Dendritic cell treated with granulocyte-macrophage colony-stimulating factor and Interleukin-4, amounts not matched to agents 40 ng/mL and 50 ng/mL, for 4 days (primary cell): ENCODE results near the gene FAM114A1.
"Not testable (repeated sequence)": the region's sequence is repeated elsewhere in the genome, so short reads cannot be mapped to it uniquely, and the experiment has no call there.

ENCODE experiments used
- H3K27ac Mint-ChIP-seq: one replicate; pipeline ENCODE4 v1.8.0; 2022; ENCODE audit warnings: mild to moderate bottlenecking, mixed read lengths
- H3K27me3 Mint-ChIP-seq: one replicate; pipeline ENCODE4 v1.8.0; 2022; ENCODE audit warnings: mild to moderate bottlenecking, mixed read lengths
- H3K36me3 Mint-ChIP-seq: one replicate; pipeline ENCODE4 v1.8.0; 2022; ENCODE audit warnings: low read depth, mixed read lengths
- H3K4me1 Mint-ChIP-seq: one replicate; pipeline ENCODE4 v1.8.0; 2022; ENCODE audit warnings: low read depth, mixed read lengths
- H3K4me3 Mint-ChIP-seq: one replicate; pipeline ENCODE4 v1.8.0; 2022; ENCODE audit warnings: mild to moderate bottlenecking, moderate library complexity, mixed read lengths
- H3K9me3 Mint-ChIP-seq: one replicate; pipeline ENCODE4 v1.8.0; 2022; ENCODE audit warnings: mixed read lengths
- intact Hi-C: fragments of 100-400 bp; cut with micrococcal nuclease; formaldehyde crosslinking; loops from one replicate; pipeline ENCODE4 v1.15.0; 2022

The FAM114A1 gene

DNA sequence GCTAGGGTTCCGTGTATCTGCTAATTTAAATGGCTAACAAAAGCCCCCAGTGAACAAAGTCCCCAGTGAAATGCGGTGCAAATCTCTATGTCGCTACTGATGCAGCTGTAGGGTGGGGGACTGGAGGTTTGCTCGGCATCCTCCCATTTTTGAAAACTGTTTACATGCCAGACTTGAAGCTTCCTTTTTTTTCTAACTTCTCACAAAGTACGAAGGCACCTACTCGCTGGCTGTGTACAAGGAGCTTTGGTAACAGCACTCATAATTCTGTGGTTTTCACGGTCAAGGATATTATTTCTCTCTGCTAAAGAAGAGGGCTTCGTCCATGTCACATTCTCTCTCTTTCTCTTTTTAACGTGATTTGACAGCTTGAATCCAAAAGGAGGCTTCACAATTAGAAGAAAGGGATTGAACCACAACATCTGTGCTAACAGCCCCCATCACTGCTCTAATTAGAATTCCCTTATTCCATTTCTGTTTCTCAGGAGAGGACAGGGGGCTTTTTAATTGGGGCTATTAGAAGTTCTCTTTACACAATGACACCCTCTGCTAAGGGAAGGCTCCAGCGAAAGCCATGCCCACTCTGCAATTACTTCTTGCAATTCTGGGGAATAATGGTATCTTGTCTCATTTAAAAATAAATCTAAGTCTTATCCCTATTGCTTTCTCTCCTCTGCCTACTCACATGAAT lies 117.9 kb downstream of the FAM114A1 start:
- H3K36me3 Mint-ChIP-seq: no peaks in the 10 kb centered on the region
- intact Hi-C loops: no loop called here
- no peaks in the 10 kb centered on the region for H3K27me3 Mint-ChIP-seq
- H3K27ac Mint-ChIP-seq: no peak overlapping the region
- peaks cover 6% of the 10 kb centered on the region for H3K4me1 Mint-ChIP-seq
- H3K4me3 Mint-ChIP-seq: no peak overlapping the region
- H3K9me3 Mint-ChIP-seq: no peaks in the 10 kb centered on the region

DNA sequence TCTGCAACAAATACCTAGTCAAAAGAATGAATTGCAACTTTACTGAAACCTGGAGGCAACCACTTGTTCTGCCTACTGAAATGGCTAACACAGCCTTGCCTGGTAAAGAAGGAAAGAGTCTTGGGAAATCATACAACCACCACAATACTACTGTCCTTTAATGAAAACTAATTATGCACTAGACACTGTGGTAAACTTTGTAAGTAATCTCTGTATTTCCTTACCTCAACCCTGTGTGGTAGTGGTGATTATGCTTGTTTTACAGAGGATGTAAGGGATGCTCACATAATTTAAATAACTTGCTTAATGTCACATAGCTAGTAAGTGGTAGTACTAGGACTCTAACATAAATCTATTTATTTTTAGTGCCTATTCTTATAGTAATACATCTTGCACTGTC lies 119.9 kb downstream of the FAM114A1 start:
- Mint-ChIP-seq H3K4me3 (no peak overlapping the region), H3K4me1 (peaks cover 6% of the 10 kb centered on the region), H3K36me3 (no peaks in the 10 kb centered on the region), H3K9me3 (no peaks in the 10 kb centered on the region), H3K27me3 (no peaks in the 10 kb centered on the region), H3K27ac (no peak overlapping the region)
- intact Hi-C loops: no loop called here

DNA sequence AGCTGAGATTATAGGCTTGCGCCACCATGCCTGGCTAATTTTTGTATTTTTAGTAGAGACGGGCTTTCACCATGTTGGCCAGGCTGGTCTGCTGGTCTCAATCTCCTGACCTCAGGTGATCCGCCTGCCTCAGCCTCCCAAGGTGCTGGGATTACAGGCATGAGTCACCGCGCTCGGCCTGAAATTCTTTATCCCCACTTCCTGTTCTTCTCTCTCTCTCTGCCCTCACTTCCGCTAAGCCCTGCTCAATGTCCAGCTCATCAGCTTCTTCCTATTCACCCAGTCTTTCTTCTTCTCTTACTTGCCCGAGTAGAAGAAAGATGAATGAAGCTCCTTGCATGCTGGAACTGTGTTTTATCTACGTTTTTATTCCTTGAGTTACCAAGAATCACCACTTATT lies 120.7 kb downstream of the FAM114A1 start:
- H3K4me1 Mint-ChIP-seq, intact Hi-C loops, H3K27me3 Mint-ChIP-seq, H3K36me3 Mint-ChIP-seq, H3K9me3 Mint-ChIP-seq, H3K4me3 Mint-ChIP-seq, H3K27ac Mint-ChIP-seq: not testable (repeated sequence)

DNA sequence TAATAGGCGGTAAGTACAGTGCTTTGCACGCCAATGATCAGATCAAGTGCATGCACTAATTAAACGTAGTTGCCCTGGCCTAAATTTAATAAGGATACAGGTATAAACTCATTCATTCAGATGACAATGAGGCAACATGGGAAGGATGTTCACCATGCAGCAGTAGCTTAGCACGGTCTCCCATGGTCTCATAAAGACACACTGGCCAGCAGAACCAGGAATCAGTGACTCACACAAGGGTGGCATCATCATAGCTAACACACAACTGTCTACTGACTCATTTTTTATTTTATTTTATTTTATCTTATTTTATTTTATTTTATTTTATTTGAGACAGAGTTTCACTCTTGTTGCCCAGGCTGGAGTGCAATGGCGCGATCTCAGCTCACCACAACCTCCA lies 121.9 kb downstream of the FAM114A1 start:
- intact Hi-C loops: no loop called here

DNA sequence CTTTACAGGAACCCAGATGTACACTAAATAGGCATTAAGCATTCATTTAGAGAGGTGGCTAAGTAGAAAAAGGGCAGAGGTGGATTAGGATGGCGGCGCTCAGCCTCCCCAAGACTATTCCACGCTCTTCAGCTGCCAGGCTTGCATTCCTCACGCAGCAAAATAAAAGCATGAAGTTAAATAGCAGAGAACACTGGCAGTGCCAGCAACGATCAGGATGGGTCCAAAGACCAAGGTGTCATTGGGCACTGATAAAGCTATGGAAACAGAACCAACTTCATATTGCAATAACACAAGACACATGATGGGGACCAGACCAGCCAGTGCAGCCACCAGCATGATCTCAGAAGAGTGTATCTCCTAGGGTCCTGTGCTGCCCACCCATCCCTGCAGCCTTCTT lies 122.6 kb downstream of the FAM114A1 start:
- no peak overlapping the region for H3K4me3 Mint-ChIP-seq
- peaks cover 6% of the 10 kb centered on the region for H3K4me1 Mint-ChIP-seq
- intact Hi-C loops: no loop called here
- no peaks in the 10 kb centered on the region for H3K27me3 Mint-ChIP-seq
- H3K27ac Mint-ChIP-seq: no peak overlapping the region
- no peaks in the 10 kb centered on the region for H3K9me3 Mint-ChIP-seq
- H3K36me3 Mint-ChIP-seq: no peaks in the 10 kb centered on the region

More for the DNA sequence above, 121.9 kb downstream of the FAM114A1 start:
- Mint-ChIP-seq H3K27me3 (no peaks in the 10 kb centered on the region), H3K27ac (no peak overlapping the region), H3K9me3 (no peaks in the 10 kb centered on the region), H3K36me3 (no peaks in the 10 kb centered on the region), H3K4me1 (peaks cover 6% of the 10 kb centered on the region), H3K4me3 (no peak overlapping the region)

DNA sequence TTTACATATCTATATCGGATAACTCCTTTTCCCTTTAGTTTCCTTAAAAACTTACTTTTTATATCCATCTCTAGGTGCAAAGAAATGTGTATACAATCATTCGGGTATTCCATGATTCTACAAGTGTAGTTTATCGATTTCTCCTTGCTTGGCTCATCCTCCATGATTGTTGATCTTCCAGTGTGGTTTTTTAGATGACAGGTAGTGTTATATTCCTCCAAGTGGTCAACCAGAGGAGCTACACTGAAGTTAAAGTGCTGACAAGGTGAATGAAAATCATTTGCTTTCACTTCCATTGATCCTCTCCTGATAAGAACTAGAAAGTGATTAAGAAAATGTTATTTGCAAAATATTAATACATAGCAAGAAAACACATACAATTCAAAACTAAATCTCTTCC lies 126.1 kb downstream of the FAM114A1 start:
- peaks cover under 1% of the 10 kb centered on the region for H3K4me1 Mint-ChIP-seq
- H3K27ac Mint-ChIP-seq: no peak overlapping the region
- H3K4me3 Mint-ChIP-seq: no peak overlapping the region
- no peaks in the 10 kb centered on the region for H3K9me3 Mint-ChIP-seq
- H3K36me3 Mint-ChIP-seq: no peaks in the 10 kb centered on the region
- intact Hi-C loops: no loop called here
- no peaks in the 10 kb centered on the region for H3K27me3 Mint-ChIP-seq

DNA sequence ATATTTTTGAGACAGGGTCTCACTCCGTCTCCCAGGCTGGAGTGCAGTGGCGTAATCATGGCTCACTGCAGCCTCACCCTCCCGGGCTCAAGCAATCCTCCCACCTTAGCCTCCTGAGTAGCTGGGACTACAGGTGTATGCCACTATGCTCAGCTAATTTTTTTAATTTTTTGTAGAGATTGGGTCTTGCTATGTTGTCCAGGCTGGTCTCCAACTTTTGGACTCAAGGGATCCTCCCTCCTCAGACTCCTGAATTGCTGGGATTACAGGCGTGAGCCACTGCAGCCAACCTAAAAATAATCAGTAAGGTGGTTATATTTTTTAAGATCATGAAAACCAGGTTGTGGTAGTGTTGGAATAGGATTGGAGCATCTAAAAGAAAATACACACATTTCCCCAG lies 126.5 kb downstream of the FAM114A1 start:
- Mint-ChIP-seq H3K4me3 (no peak overlapping the region), H3K4me1 (no peaks in the 10 kb centered on the region), H3K36me3 (no peaks in the 10 kb centered on the region), H3K27ac (no peak overlapping the region), H3K27me3 (no peaks in the 10 kb centered on the region), H3K9me3 (no peaks in the 10 kb centered on the region)
- intact Hi-C loops: no loop called here
